Limb (tissue), 2 donors: Measurements from ENCODE around the gene MYO9A.
"Not testable (repeated sequence)": the region's sequence is repeated elsewhere in the genome, so short reads cannot be mapped to it uniquely, and the experiment has no call there.

Source experiments
- DNase-seq, 2 donors: peaks; one replicate each; pipeline ENCODE4 v3.0.0-alpha.2; 2016; ENCODE audit errors: extremely low spot score in 2 of 2

MYO9A gene

GRCh38 chr15:72136170-72137051 is 18.5 kb upstream of the MYO9A start:
- DNase-seq: no peak

GRCh38 chr15:72135719-72136118 is 17.8 kb upstream of the MYO9A start:
- no peak for DNase-seq

GRCh38 chr15:72133211-72133610 is 15.3 kb upstream of the MYO9A start:
- no peak for DNase-seq

DNA sequence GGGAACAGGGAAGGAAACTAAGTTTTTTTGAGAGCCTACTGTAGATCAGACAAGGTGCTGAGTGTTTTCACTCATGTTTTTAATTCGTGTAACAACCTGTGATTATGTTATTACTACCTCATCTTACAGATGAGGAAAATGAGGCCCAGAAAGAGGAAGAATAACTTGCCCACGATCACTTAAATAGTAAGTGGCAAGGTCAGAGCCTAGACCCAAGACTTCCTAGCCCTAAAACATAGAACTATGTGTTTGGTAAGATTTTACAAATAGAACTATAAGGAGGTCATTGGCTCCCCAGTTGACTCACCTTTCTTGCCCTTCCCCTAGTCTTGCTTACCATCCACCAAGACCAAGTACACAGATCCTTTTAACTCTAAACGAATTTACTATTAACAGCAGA is 14.0 kb upstream of the MYO9A start:
- no peak for DNase-seq

GRCh38 chr15:72130272-72130671 is 12.3 kb upstream of the MYO9A start:
- DNase-seq: no peak

- no peak for DNase-seq
Observed at GRCh38 chr15:72128359-72128758, 10.4 kb upstream of the MYO9A start.

DNA sequence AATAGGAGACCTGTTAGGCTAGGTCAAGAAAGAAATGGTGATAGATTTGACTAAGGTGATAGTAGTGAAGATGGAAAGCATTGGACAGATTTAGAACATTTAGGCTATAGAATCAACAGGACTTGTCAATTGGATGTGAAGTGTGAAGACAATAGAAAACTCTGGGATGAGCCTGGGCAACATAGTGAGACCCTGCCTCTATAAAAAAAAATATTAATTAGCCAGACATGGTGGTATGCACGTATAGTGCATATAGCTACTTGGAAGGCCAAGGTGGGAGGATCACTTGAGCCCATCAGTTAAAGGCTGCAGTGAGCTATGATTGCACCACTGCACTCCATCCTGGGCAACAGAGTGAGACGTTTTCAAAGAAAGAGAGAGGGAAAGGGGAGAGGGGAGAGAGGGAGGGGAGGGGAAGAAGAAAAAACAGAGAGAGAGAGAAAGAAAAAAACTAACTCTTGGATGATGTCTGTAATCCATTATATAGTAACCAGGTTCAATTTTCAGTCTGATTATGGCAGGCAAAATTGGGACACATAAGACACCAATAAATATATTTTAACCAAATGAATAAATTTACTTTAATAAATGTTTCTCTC is 9.9 kb upstream of the MYO9A start:
- DNase-seq: no peak

DNA sequence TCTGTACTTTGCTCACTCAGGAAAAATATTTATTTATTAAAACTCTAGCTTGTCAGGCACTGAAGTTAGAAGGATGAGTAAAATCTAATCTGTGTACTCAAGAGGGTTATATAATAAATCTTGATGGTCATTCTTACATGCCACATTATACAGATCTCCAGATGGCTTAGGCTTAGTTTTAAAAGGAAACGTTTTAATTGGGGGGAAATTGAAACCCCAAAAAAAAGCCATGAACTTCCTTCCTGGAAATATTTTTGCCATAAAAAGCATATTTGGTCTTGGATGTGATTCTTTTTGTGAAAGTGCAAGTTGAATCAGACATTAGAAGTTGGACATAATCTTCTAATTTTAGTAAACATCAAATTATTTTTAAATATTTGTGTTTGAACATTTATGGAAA is 6.3 kb upstream of the MYO9A start:
- DNase-seq: no peak

GRCh38 chr15:72117486-72118016 is 399 bp downstream of the MYO9A start:
- DNase-seq: peak in 1 of 2 donors; percentile 61

DNA sequence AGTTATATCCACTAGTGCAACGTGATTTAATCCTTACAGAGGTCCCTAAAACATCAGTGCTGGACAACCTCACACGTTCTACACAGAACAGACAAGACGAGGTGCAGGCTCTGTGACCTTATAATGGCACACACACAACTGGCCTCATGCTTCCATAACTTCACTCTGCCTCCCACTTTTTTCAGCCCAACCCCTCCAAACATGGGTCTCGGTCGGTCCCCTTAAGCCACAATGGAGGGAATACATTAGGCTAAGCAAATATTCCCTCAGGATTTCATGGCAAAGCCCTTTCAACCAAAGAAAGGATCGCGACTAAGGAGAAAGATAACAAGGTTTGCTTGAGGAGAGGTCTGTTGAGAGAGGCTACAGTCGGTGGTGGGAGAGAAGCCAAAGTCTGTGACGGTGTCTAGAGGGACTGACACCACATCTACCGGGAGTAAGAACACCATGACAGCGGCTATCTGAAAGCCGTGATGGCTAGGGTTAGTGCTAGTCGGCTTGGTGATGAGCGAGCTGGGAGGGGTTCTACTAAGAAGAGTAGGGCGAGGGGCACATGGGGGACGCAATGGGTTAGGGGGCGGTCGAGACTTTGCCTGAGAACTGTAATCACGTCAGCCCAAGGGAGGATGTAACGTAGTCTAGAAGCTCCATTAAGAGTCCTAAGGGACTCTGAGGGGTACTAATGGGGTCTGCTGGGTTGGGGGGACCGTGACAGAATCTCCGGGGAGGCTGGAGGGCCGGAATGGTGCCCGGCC is 1.0 kb downstream of the MYO9A start:
- DNase-seq: no peak

DNA sequence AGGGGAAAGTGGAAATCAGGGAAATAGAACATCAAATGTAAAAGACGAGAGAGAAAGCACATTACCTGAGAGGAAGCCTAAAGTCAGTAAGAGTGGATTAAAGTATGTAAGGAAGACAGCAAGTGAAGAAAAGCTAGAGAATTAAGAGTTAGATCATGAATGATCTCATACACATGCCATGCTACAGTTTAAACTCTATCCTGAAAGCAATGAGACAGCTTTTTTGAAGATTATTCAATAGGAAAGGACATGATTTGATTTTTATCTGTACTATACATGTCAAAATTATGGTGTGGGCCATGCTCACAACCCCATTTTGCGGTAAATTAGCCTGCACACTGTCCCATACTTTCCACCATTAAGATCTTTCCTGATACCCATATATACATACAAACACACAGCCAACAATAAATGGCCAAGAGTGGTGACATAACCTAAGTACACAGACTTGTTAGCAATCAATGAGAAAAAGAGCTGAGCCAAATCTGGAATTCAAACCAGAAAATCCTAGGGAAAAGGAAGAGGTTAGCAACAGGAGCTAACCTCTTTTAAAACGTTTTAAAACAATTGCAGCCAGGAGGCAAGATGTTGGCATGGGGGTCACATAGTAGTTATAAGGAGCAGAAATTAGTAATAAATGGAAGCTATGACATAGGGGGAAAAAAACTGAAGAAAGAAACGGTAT is 4.5 kb downstream of the MYO9A start:
- no peak for DNase-seq

- no peak for DNase-seq
Observed at GRCh38 chr15:72112805-72113204, 5.1 kb downstream of the MYO9A start.

DNA sequence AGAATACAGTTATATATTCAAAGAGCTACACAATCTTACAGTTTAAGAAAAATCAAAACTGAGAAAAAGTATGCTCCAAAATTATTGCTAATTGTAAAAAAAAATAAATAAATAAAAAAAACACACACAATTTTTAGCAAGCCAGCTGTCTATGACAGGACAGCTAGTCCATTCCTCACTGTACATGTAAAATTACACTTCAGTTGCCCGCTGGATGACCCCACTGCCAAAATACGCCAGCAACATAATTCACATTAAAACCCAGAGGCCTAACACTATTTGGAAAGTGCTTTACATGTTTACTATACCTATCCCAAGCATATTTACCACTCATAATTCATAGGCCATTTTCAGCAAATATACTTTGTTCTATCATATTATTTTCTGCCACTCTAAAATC is 5.8 kb downstream of the MYO9A start:
- DNase-seq: peak in 1 of 2 donors; percentile 39

- DNase-seq: no peak
Observed at GRCh38 chr15:72110355-72110754, 7.6 kb downstream of the MYO9A start.

DNA sequence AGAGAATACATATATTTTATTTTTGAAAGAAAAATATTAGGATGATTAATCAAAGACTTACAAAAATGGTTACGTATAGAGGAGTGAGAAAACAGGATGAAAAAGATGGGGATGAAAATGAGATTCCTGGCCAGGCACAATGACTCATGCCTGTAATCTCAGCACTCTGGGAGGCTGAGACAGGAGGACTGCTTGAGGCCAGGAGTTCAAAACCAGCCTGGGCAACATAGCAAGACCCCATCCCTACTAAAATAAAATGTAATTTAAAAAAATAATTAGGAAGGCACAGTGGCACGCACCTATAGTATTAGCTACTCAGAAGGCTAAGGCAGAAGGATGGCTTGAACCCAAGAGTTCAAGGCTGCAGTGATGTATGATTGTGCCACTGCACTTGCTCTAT is 11.9 kb downstream of the MYO9A start:
- DNase-seq: no peak

GRCh38 chr15:72105111-72105510 is 12.8 kb downstream of the MYO9A start:
- DNase-seq: no peak

DNA sequence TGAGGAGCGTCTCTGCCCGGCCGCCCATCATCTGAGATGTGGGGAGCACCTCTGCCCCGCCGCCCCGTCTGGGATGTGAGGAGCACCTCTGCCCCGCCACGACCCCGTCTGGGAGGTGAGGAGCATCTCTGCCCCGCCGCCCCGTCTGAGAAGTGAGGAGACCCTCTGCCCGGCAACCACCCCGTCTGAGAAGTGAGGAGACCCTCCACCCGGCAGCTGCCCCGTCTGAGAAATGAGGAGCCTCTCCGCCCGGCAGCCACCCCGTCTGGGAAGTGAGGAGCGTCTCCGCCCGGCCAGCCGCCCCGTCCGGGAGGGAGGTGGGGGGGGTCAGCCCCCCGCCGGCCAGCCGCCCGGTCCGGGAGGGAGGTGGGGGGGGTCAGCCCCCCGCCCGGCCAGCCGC is 17.4 kb downstream of the MYO9A start:
- DNase-seq: not testable (repeated sequence)

DNA sequence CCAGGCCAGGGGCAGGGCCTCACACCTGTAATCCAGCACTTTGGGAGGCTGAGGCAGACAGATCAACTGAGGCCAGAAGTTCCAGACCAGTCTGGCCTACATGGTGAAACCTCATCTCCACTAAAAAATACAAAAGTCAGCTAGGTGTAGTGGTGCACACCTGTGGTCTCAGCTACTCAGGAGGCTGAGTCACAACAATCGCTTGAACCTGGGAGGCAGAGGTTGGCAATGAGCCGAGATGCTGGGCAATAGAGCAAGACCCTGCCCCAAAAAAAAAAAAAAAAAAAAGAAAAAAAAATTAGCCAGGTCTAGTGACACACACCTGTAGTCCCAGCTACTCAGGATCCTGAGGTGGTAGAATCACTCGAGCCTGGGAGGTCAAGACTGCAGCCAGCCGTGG is 18.8 kb downstream of the MYO9A start:
- no peak for DNase-seq

DNA sequence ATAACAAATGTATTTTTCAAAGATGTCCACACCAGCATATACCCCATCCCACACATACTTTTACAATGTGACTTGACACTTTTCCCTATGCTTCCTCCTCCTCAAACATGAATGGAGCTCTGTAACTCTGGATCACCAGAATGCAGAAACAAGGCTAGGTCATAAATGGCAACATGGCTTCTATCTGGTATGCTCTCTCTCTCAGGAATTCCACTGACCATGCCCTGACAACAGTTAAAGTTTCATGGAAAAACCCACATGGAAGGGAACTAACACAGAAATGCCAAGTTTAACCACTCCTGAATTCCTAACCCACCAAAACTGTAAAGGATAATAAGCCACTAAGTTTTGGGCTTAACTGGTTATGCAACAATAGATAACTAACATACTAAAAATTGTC is 19.9 kb downstream of the MYO9A start:
- no peak for DNase-seq

GRCh38 chr15:72096796-72097195 is 21.2 kb downstream of the MYO9A start:
- no peak for DNase-seq

- DNase-seq: no peak
Observed at GRCh38 chr15:72092691-72093090, 25.3 kb downstream of the MYO9A start.

DNA sequence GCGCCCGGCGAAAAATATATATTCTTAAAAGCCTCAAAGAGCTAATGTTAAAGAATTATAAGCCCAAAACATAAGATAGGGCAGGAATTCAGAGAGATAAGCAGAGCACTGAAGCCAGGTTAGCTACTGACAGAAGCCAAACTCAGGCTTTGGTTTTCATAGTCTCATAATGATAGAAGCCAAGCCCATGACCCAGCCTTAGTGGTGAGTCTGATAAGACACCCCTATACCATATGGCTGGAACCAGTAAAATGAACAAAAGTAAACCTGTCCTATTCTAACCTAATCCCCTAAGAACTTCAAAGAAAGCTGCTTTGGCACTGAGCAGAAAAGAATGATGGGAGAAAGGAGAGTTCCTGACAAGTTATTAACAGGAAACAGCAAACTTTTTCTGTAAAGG is 25.9 kb downstream of the MYO9A start:
- no peak for DNase-seq
